Activated CD8-positive, alpha-beta memory T cell treated with anti-CD3 and anti-CD28 coated beads, Interleukin-2, amount 50 U/mL, for 24 hours (primary cell): ENCODE results near the gene INSC.

Experiments
- DNase-seq: peaks from one replicate; pipeline ENCODE4 v3.0.0-alpha.2; 2020; ENCODE audit errors: extremely low read depth

The INSC gene

DNA sequence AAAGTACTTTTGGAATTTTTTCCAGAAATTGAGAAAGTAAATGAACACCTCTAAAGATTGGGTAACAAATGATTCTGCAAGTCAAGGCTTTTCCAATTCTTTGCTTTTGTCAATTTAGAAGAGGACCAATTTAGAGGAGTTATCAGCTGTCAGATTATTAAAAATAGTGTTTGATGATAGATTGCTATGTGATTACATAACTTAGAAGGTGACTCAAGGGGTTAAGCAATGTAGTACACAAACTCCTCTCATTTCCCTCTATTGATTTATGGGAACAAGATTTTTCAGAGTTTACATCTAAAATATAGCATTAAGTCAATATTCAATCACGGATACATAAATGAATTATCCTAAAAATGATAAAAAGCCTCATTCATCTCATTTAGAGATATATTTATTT is 70.3 kb downstream of the INSC start:
- DNase-seq, result no peak

DNA sequence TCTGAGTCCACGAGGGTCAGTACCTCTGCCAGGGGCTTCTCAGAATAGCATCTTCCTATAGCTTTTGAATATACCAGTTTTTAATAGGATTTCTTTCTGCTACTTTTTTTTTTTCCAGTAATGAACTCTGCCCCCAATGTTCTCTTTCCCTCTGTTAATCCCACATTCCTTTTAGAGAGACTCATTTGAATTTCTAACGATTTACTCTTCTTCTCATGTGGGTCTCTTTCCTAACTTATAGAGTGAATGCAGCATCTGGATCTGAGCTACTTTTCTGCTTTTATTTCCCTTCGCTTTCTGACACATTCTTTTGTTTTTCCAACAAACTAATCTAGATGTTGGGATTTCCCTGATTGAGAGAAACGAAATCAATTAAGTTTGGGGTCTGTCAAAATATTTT is 71.4 kb downstream of the INSC start:
- DNase-seq, result no peak

DNA sequence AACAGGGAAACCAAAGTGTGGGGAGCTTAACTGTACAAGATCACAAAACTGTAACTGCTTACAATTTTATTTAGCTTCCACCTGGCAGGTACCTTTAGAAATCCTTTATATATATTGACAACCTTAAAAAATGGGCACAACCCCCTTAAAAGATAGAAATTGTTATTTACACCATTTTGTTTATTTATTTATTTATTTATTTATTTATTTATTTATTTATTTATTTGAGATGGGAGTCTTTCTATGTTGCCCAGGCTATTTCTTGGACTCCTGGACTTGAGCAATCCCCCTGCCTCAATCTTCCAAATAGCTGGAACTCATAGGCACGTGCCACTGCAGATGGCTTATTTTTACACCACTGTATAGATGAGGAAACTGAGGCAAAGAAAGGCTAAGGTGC is 74.5 kb downstream of the INSC start:
- DNase-seq, result no peak

DNA sequence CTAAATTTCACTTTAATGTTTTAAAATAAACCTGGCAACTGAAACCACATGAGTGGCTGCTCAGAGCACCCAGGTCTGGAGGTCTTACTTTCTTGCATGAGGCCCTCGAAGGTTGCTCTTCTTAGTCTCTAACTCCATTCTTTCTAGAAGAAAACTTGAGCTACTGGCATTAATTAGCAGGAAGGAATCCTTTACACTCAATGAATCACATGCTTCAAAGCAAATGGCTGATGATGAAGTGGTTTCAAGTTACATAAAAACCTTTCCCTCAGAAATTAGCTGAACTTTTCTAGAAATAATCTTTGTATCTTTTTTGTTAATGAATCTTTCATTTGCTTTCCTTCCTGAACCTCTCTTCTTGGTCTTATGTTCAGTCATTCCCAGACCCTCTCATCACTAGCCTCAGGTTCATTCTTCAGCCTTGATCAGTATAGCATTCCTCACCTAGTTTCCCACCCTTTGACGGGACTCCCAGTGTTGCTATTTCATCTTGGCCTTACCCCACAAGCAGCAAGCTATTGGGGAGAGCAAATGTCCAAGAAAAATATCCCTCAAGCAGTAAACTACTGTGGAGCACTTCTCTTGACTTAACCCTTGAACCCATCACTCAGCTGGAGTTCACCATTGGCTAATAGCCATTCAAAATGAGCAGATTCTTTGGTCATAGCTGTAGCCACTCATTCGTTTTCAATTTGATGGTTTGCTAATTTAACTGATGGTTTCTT is 75.1 kb downstream of the INSC start:
- no peak for DNase-seq

DNA sequence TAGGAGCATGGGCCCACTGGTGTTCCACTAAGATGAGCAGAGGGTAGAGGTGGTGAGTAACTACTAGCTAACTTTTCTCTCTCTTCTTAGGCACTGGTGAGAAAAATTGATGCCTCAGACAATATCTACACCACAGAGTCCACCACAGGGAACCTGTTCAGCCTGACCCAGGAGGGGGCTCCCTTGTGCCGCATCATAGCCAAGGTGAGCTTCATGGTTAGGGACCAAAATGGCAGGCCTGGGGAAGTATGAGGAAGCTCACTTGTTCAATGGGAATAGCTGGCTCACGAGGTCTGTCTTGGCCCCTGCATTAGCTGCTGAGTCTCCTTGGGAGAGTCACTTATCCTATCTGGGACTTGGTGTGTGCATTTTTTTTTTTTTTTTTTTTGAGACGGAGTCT is 75.9 kb downstream of the INSC start:
- no peak for DNase-seq

DNA sequence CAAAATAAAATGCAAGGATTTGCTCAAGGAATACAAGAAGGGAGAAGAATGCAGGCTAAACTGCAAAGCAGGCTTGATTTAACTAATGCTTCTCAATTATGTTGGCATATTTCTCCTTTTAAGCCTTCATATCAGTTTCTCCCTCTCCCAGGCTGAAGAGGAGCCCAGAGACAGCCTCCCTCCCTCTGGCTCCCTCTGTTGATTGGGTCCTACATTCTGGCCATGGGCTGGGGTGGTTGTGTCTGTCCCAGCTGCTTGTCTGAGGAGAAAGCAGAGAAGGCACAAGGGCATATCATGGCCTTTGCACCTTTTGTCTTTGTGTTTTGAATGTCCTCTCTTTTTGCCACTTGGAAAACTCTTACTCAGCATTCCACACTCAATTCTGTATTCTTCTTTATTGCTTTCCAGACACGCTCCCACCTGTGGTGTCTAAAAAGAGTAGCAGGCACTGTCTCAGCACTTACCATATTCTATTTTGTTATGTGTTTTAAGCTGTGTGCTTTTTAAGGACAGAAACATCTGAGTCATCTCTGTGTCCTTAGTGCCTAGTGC is 77.4 kb downstream of the INSC start:
- DNase-seq, result no peak

DNA sequence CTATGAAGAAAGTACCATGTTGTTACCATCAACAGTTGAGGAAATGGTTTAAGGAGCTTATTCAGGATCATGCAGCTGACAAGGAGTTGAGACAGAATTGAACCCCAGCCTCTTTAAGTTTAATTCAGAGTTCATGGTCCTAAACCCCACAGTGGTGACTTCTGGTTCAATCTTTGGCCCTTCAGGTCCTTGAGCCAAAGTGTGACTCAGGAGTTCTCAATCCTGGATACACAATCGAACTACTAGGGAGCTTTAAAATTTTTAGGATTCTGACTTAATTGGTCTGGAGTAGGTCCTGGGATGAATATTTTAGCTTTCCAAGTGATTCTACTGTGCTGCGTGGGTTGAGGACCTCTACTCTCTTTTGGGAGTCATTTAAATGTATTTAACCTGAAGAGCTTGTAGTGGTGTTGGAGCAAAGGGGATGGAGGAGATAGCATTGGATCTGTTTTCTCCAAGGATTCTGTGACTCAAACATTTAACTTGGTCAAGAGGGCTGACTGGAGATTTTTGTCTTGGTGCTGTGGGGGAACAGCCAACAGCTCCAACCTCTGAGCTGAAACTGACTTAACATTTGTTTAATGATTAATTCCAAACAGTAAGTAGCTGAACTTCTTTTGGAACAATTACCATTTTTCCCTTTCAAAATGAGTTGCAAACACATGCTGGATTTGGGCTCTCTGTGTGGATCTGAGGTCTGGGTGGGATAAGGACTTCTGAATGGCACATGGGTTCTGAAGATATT is 80.1 kb downstream of the INSC start:
- no peak for DNase-seq

DNA sequence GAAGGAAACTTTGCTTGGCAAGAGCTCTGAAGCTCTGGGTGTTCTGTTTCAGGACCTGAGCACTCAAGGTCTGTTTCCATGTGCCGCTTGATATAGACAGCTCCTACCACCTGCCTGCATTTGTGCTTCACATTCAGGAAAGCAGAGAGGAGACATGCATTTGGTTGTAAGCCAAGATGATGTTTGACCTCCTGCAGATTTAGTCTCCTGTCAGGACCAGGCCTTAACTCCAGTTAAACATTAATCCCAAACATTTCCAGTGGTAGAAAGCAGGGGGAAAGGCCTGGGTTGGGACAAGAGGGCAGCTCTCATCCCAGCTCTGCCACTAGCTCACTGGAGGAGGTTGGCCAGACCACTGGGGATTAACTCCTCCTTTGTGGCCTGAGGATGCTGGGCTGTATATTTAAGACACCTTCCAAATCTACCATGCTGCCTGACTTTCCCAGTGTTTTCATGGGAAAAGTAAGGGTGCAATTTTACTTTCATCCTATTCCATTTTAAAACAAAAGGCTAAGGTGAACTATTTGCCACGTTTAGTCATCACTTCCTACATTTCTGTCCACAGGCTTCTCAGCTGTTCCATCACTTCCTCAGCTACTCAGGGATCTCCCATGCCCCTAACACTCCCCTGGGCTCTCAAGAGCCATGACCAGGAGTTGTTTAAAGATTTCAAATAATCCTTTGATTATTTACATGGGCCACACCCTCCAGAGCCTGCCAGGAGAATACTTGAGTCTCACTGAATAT is 80.9 kb downstream of the INSC start:
- no peak for DNase-seq

DNA sequence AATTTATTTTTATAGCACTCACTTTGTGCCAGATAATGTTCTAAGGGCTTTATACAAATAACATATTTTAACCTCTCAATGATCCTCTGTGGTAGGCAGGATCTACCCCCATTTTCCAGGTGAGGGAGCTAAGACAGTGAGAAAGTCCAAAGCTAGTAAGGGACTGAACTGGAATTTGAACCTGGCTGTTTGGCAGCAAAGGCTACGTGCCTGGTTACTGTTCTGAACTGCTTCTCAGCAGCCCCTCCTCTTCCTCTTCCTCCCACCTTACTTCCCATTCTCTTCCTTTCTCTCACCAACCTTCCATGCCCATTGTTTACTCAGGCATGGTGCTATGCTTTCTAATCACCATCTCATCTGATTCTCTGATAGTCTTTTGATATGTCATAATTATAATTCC is 82.0 kb downstream of the INSC start:
- no peak for DNase-seq

DNA sequence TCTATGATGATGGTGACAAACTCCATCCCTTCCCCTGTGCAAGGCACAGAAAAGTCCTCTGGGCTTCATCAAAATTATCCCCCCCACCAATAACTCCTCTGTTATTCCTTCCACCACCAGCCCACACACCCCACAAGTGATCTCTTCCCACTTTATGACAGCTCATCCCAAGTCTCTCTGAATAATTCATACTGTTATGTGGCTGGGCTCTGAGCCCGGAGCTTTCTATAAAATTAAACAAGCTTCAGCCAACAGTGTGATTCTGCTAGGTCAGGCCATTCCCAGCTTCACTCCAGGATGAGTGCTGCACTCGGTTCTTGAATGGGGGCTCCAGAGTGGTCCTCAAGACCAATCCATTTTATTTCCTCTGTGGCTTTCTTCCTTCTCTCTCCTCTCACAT is 83.0 kb downstream of the INSC start:
- no peak for DNase-seq

DNA sequence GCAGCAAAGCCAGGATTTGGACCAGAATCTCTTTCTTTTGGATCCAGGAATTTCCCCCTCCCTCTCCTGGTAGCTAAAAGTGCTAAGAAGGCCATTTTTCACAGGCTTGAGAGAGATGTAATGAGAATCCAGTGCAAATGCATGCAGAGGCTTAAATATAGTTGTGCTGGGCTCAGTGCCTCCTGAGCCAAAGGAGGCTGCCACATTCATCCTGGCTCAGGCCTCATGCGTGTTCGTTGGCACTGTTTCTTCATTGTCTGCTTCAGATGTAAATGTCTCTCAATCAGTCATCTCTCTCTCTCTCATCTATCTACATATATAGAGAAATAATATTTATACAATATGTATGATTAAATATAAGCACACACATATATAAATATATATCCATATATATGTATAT is 83.6 kb downstream of the INSC start:
- DNase-seq, result no peak

DNA sequence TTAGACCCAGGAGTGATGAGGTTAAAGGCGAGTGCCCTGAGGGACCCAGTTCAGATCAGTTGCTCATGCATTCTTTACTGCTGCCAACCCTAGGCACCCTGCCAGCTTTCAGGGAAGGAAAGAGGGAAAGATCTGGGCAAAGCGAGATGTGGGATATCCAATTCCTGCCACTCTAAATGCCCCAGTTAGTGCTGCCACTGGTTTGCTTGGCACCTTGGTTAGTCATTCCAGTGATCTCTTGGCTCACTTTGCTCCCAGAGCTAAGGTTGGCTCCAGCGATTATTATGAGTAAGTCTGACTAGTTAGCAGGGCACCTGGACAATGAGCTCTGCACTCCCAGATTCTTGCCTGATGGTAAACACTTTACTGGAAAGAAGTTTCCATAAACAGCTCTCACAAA is 85.0 kb downstream of the INSC start:
- no peak for DNase-seq

DNA sequence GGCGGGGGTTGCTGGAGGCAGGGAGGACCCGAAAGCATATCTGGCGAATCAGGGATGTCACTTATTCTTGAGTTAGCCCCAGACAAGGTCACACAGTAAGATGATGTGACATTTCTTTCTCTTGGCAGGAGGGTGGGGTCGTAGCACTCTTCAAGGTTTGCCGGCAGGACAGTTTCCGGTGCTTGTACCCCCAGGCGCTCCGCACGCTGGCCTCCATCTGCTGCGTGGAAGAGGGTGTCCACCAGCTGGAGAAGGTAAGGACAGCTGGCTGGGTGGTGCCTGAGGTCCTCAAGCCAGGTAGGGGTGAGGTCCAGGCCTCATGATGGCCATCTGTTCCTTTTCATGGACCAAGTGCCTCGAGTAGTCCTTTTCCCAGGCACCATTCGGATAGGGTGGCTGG is 86.0 kb downstream of the INSC start:
- DNase-seq, result no peak

DNA sequence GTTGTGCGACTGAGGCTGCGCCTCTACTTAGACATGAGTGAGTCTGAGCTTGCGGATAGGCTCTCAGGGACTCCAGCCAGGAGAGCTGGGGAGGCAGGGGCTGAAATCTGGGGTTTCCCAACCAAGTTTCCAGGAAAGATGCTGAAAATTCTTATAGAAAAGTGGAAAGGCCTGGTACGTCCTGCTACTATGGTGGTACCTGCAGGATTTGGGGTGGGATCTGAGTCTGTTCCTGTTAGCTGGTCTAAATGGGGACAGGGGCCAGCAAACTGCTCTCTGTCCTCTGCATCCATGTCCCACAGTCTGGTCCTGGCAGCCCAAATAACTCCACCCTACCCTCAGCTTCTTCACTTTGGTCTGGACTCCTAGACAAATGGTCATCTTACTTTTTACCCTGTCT is 86.9 kb downstream of the INSC start:
- DNase-seq, result no peak

DNA sequence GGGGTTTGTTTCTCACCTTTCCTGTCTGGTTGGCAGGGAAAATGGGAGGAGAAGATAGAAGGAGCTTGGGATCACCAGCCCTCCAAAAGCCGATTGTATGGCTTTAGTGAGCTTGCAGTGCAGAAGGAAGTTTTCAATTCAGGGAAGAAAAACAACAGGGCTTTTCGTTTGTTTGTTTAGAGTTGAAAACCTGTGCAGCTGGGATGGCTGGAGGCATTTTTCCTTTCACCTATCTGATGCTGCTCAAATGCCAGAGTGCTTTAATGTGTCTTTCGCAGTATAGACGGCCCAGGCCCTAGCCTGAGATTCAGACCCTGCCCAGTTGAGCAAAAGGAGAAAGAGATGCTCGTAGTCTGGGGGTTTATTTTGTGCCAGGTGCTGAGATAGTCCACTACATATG is 87.9 kb downstream of the INSC start:
- no peak for DNase-seq

DNA sequence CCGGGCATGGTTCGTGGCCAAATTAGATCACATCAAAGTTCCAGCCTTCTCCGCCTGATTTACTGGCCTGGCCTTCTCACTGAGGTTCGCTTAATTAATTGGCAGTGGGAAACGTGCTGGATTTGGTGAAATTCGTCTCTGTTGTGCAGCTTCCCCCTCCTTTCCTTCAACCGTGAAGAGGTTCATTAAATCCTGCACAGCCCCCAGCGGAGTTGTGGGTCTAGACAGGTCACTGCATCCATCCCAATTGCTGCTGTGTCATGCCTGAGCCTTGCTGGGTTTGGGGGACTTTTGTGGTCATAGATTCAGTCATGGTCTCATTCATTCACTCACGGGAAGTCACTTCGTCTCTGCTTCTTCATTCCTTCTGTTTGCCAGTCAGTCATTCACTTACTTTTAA is 90.0 kb downstream of the INSC start:
- no peak for DNase-seq

DNA sequence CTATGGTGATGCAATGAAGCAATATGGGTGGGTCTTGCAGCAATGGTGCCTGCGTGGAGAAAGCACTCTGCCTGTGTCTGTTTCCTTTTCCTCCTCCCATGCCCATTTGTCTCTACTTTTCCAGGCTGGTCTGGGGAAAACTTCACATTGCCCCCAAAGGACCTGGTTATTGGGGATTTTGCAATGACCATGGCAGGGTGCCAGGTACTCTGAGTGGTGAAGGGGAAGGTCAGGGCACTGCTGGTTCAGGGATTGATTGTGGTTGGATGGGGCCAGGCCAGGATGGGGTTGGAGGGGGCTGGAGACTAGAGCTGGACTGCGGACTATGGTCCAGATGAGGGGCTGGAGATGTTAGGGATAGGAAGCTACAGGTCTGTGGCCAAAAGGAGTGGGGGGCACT is 92.1 kb downstream of the INSC start:
- no peak for DNase-seq

DNA sequence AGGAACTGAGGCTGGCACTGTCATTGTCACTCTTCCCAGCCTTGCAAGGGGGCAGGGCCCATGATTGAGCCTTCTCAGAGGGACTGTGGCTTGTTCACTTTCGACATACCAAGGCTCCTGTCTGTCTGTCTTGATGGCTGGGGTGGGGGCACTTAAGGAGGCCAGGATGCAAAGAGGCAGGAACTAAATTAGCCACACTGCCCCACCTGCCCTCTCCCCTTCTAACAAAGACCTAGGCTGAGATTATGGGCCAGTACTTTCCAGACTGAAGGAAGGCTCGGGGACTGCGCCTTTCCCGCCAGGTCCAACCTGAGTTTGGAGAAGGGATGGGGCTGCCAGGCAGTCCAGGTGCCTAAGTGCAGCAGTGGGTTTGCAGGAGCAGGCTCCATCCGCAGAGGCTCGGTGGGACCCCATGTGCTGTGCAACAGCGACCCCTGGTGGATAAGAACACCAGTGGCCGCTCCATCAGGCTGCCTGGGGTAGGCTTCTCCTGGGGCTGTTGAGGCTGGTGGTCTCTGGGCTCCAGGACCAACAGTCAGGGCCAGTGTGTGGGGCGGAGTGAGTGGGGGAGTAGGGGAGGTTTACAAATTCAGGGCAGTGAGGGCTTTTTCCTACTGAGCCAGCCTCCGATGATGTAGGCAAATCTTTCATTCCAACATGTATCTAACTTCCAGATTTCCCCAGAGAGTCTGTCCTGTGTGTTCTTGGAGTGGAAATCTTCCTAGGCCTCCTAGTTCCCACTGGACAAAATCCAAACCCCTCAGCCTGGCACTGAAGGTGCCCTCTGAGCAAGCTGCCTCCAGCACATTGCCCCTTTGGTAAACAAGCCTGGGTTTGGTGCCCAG is 93.9 kb downstream of the INSC start:
- DNase-seq, result peak; percentile 26

DNA sequence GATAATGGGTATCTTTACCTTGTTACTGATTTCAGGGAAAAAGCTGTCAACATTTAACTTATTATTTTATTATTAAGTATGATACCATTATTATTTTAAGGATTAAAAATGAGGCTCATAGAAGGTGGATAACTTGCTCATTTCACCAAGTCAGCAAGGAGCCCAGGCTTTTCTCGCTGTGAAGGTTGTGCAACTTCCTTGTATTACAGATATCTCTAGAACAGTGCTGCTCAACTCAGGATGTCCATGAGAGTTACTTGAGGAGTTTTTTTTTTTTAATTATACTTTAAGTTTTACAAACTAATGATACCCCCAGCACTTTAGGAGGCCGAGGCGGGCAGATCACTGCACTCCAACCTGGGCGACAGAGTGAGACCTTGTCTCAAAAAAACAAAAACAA is 98.2 kb downstream of the INSC start:
- no peak for DNase-seq

DNA sequence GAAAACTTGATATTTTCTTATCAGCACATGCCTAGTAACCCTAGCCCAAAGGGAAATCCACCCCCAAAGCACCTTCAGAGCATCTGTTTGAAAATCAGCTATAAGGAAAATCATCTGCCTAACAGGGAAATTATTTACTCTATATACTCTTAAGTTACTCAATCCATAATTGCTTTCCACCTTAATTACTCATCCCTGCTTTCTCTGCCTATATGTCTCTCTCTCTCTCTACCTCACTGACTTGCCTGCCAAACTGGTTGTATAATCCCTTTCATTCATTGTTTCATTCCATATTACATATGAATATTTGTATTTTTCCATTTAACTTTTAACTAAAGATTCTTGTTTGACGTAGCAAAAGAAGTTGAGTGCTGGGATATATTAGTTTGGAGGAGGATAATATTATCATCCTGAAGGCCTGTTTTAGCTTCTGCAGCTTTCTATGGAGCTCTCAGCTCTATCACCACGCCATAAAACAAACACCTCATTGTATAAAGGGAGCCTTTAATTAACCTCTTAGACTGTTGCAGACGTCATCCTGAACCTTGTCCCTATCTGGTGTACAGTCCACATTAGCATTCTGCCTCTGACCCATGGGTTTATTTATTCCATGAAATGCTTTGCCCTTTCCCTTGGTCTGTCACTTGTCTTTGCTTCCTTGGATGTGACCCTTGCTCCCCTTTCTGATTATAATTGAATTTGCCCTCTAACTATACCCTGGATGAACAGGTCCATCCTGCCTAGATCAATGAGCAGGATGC is 98.9 kb downstream of the INSC start:
- no peak for DNase-seq

DNA sequence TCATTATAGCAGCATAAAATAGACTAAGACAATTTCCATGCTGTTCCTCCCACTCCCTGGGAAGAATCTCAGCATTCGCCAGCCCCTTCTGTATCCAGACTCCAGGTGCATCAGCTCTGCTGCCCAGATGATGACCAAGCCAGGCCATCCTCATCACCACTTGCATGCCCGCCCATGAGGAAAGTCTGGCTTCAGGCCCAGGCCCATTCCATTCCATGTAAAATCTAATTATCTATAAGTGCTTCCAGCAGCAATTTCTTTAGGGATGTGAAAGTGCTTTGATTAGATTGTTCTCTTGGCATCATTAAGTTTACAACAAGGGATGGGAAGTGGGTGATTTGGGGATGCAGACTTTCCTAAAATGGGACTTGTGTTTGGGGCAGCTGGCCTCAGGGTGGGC is 100.3 kb downstream of the INSC start:
- no peak for DNase-seq
